ENCODE data around the gene CFAP20DC.
"Not testable (repeated sequence)": the region's sequence is repeated elsewhere in the genome, so short reads cannot be mapped to it uniquely, and the experiment has no call there.

Gene CFAP20DC

GRCh38 chr3:58868097-58868779 is 181.6 kb downstream of the CFAP20DC start:
- DNase-seq (ENCODE audit: low read depth in 2 of 2), result no peak

GRCh38 chr3:58867621-58868020 is 182.2 kb downstream of the CFAP20DC start:
- DNase-seq (ENCODE audit: low read depth in 2 of 2), result no peak

GRCh38 chr3:58866079-58866478 is 183.7 kb downstream of the CFAP20DC start:
- DNase-seq (ENCODE audit: low read depth in 2 of 2), result no peak

- DNase-seq (ENCODE audit: low read depth in 2 of 2), result no peak
Observed at GRCh38 chr3:58864480-58864879, 185.3 kb downstream of the CFAP20DC start.

GRCh38 chr3:58863206-58863605 is 186.6 kb downstream of the CFAP20DC start:
- no peak for DNase-seq (ENCODE audit: low read depth in 2 of 2)

GRCh38 chr3:58861551-58861950 is 188.3 kb downstream of the CFAP20DC start:
- no peak for DNase-seq (ENCODE audit: low read depth in 2 of 2)

- no peak for DNase-seq (ENCODE audit: low read depth in 2 of 2)
Observed at GRCh38 chr3:58858126-58858525, 191.7 kb downstream of the CFAP20DC start.

- DNase-seq (ENCODE audit: low read depth in 2 of 2), result no peak
Observed at GRCh38 chr3:58857402-58857801, 192.4 kb downstream of the CFAP20DC start.

- no peak for DNase-seq (ENCODE audit: low read depth in 2 of 2)
Observed at GRCh38 chr3:58848826-58849225, 201.0 kb downstream of the CFAP20DC start.

- not testable (repeated sequence) for DNase-seq (ENCODE audit: low read depth in 2 of 2)
Observed at GRCh38 chr3:58842050-58842747, 207.6 kb downstream of the CFAP20DC start.

GRCh38 chr3:58840949-58841348 is 208.9 kb downstream of the CFAP20DC start:
- no peak for DNase-seq (ENCODE audit: low read depth in 2 of 2)

- no peak for DNase-seq (ENCODE audit: low read depth in 2 of 2)
Observed at GRCh38 chr3:58839964-58840363, 209.9 kb downstream of the CFAP20DC start.

- no peak for DNase-seq (ENCODE audit: low read depth in 2 of 2)
Observed at GRCh38 chr3:58839187-58839586, 210.6 kb downstream of the CFAP20DC start.

GRCh38 chr3:58837856-58838255 is 212.0 kb downstream of the CFAP20DC start:
- no peak for DNase-seq (ENCODE audit: low read depth in 2 of 2)

- no peak for DNase-seq (ENCODE audit: low read depth in 2 of 2)
Observed at GRCh38 chr3:58837141-58837843, 212.5 kb downstream of the CFAP20DC start.

- DNase-seq (ENCODE audit: low read depth in 2 of 2), result no peak
Observed at GRCh38 chr3:58835086-58835485, 214.7 kb downstream of the CFAP20DC start.

- no peak for DNase-seq (ENCODE audit: low read depth in 2 of 2)
Observed at GRCh38 chr3:58833491-58833890, 216.3 kb downstream of the CFAP20DC start.

GRCh38 chr3:58829321-58830000 is 220.4 kb downstream of the CFAP20DC start:
- no peak for DNase-seq (ENCODE audit: low read depth in 2 of 2)

- no peak for DNase-seq (ENCODE audit: low read depth in 2 of 2)
Observed at GRCh38 chr3:58824777-58825176, 225.0 kb downstream of the CFAP20DC start.

- no peak for DNase-seq (ENCODE audit: low read depth in 2 of 2)
Observed at GRCh38 chr3:58824285-58824684, 225.5 kb downstream of the CFAP20DC start.

GRCh38 chr3:58806551-58807244 is 243.1 kb downstream of the CFAP20DC start:
- DNase-seq (ENCODE audit: low read depth in 2 of 2), result not testable (repeated sequence)

- no peak for DNase-seq (ENCODE audit: low read depth in 2 of 2)
Observed at GRCh38 chr3:58804914-58805313, 244.9 kb downstream of the CFAP20DC start.
